Transverse colon (tissue), 4 donors: ENCODE results near the gene DNAJA3. TPM values are rescaled to one million over a fixed set of nuclear protein-coding genes. Genes with fewer than 3 reads are reported as not detected.

Experiments used
- DNase-seq: peaks from one replicate; pipeline ENCODE4 v3.0.0-alpha.2; 2019
- H3K27ac ChIP-seq, 4 donors: fragments of 200-600 bp; sonication (generic); 2 replicates each; pipeline ENCODE4 v1.5.1; 2016 to 2018; ENCODE audit warnings: inconsistent platforms in 4 of 4
- H3K27me3 ChIP-seq: fragments of 200-600 bp; sonication (generic); 2 replicates; pipeline ENCODE4 v1.5.1; 2017; ENCODE audit warnings: inconsistent platforms
- H3K36me3 ChIP-seq, 4 donors: fragments of 200-600 bp; sonication (generic); 2 replicates each; pipeline ENCODE4 v1.5.1; 2017 to 2019; ENCODE audit warnings: inconsistent platforms in 4 of 4
- H3K4me1 ChIP-seq, 4 donors: fragments of 200-600 bp; sonication (generic); 2 replicates each; pipeline ENCODE4 v1.5.1; 2017 to 2020; ENCODE audit warnings: inconsistent platforms in 4 of 4
- H3K4me3 ChIP-seq, 4 donors: fragments of 200-600 bp; sonication (generic); 1 replicate in 1 of 4; 2 replicates in 3 of 4; pipeline versions ENCODE4 v1.5.1 to v1.6.1; 2017 to 2019; ENCODE audit warnings: inconsistent platforms in 4 of 4
- H3K9me3 ChIP-seq, 2 donors: fragments of 200-600 bp; sonication (generic); 2 replicates each; pipeline ENCODE4 v1.5.1; 2017 to 2019; ENCODE audit warnings: inconsistent platforms in 2 of 2
- EP300 ChIP-seq: sonication (generic); formaldehyde crosslinking; IDR thresholded peaks from one replicate; pipeline ENCODE4 v1.6.1; 2017; ENCODE audit warnings: antibody characterized with exemption, low read depth
- POLR2A ChIP-seq: fragments of 450-650 bp; IDR thresholded peaks from one replicate; pipeline ENCODE4 v1.6.1; 2016; ENCODE audit warnings: antibody characterized with exemption, mild to moderate bottlenecking, moderate library complexity
- POLR2AphosphoS5 ChIP-seq, 3 donors: sonication (generic); formaldehyde crosslinking; IDR thresholded peaks; one replicate each; pipeline ENCODE4 v1.6.1; 2016; ENCODE audit warnings: antibody characterized with exemption in 3 of 3
- WGBS, 2 donors: methylation state at CpG; one replicate each; pipeline ENCODE4 v1.1.5; 2018; ENCODE audit warnings: low coverage in 1 of 2; 5-methylcytosine and 5-hydroxymethylcytosine counted together
- in situ Hi-C, 4 donors: fragments of 200-750 bp; cut with MboI; loops; one replicate each; pipeline versions ENCODE4 v1.15.0 to v1.15.1; 2017; ENCODE audit warnings: low sequenced_read_pairs in 3 of 4, low pct_ligation_motif_present in 1 of 4, low pct_unique_long_range_greater_than_20kb in 1 of 4
- intact Hi-C: fragments of 100-400 bp; cut with DNase I; formaldehyde crosslinking; loops from one replicate; pipeline ENCODE4 v1.15.1; 2023; ENCODE audit warnings: low total_unique reads
- total RNA-seq, 4 donors: library from RNA; depleted of rRNA; stranded (reverse); fragments of >200 nt; gene quantifications; one replicate each; pipeline ENCODE4 v1.1.0, GENCODE V29; 2016
- TF ChIP-seq, protein P1 (sequence below), 5 experiments: fragments of 200-600 bp in 3 of 5; fragments of 450-650 bp in 2 of 5; sonication (generic) in 3 of 5; IDR thresholded peaks; 1 replicate in 2 of 5; 2 replicates in 3 of 5; pipeline ENCODE4 v1.5.1; 2016 to 2017; ENCODE audit warnings: antibody characterized with exemption in 5 of 5, inconsistent platforms in 3 of 5, mild to moderate bottlenecking in 2 of 5, moderate library complexity in 1 of 5

DNAJA3 gene
- total RNA-seq, 4 donors from 2014 or later, result 49.0 to 126 (median 75.5) TPM

DNA sequence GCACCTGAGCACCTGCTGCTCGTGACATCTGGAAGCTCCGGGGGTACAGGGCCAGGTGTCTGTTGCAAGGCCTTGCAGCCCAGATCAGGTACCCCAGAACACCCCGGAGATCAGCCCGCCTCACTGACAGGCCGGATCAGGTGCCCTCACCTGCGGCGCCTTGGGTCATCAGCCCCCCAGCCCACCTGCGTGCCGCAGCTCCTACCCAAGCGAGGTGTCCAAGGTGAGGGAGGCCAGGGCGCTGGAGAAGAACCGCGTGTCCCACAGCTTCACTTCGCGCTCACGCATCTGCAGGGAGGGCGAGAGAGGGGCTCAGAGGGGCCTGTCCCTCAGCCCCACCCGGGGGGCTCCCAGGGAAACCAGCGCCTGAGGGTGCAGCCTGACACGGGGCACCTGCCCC, 37.9 kb upstream of the DNAJA3 start:
- Histone ChIP-seq H3K27ac (no peak overlapping the region), H3K9me3 (no peaks in the 10 kb centered on the region), H3K4me3 (no peak overlapping the region), H3K4me1 (peaks cover 2 to 10% (median 5%) of the 10 kb centered on the region in 4 donors), H3K36me3 (no peaks in the 10 kb centered on the region), H3K27me3 (no peaks in the 10 kb centered on the region)
- intact Hi-C loops (no loop called here), in situ Hi-C loops (no loop called here)
- no peak for DNase-seq
- 97% methylated on average over 20 of the region's 20 CpGs; no CpG with 5 or more reads in 1 of the 2 donors for WGBS, 2 donors
- TF ChIP-seq POLR2AphosphoS5 (IDR thresholded peaks at IDR 0.05) (no peak), POLR2A (no peak), EP300 (no peak)
- TF ChIP-seq, protein P1, sequence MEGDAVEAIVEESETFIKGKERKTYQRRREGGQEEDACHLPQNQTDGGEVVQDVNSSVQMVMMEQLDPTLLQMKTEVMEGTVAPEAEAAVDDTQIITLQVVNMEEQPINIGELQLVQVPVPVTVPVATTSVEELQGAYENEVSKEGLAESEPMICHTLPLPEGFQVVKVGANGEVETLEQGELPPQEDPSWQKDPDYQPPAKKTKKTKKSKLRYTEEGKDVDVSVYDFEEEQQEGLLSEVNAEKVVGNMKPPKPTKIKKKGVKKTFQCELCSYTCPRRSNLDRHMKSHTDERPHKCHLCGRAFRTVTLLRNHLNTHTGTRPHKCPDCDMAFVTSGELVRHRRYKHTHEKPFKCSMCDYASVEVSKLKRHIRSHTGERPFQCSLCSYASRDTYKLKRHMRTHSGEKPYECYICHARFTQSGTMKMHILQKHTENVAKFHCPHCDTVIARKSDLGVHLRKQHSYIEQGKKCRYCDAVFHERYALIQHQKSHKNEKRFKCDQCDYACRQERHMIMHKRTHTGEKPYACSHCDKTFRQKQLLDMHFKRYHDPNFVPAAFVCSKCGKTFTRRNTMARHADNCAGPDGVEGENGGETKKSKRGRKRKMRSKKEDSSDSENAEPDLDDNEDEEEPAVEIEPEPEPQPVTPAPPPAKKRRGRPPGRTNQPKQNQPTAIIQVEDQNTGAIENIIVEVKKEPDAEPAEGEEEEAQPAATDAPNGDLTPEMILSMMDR (IDR thresholded peaks at IDR 0.05), result no peak

DNA sequence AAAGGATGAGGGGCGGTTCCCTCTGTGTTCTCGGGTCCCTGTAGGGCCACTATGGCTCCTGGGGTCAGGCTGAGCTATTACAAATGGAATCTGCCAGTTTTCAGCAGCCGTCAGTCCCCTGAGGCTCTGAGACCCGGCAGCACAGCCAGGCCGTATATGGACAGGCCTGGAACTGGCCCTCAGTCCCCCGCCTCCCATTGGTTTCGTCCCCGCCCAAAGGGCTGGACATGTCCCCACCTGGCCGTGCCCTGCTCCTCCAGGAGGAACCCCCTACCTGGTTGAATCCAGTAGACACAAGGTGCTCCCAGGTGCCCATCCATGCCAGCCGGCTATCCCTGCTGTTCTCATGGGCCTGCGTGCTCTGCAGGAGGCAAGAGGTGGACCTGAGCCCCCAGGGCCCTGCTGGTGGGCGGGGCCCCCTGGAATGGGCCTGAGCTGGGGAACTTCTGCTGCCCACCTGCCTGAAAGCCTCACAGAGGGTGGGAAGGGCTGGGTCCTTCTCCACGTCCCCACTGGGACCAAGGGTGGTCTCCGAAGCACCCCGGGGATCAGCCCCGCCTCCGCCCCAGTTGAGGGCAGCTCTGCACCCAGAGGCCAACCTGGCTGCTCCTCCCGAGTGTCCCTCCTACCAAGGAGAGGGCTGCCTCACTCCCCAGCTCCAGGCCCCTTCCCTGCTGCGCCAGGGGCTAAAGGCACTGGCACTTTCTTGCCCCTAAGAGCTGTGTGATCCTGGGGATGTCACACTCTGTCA, 37.2 kb upstream of the DNAJA3 start:
- H3K4me1 ChIP-seq, result peaks cover 3 to 14% (median 7%) of the 10 kb centered on the region in 4 donors
- TF ChIP-seq POLR2A (no peak), POLR2AphosphoS5 (IDR thresholded peaks at IDR 0.05) (no peak), EP300 (no peak)
- TF ChIP-seq, protein P1 (IDR thresholded peaks at IDR 0.05), result no peak
- no peak for DNase-seq
- H3K4me3 ChIP-seq, result no peak overlapping the region
- no peaks in the 10 kb centered on the region for H3K9me3 ChIP-seq
- H3K27ac ChIP-seq, result peak overlapping the region in 3 of 4 donors; percentile 5 to 17 (median 6)
- intact Hi-C loops, result no loop called here
- H3K36me3 ChIP-seq, result no peaks in the 10 kb centered on the region
- in situ Hi-C loops, result no loop called here
- no peaks in the 10 kb centered on the region for H3K27me3 ChIP-seq
- 90% methylated on average over 19 of the region's 19 CpGs; no CpG with 5 or more reads in 1 of the 2 donors for WGBS, 2 donors

DNA sequence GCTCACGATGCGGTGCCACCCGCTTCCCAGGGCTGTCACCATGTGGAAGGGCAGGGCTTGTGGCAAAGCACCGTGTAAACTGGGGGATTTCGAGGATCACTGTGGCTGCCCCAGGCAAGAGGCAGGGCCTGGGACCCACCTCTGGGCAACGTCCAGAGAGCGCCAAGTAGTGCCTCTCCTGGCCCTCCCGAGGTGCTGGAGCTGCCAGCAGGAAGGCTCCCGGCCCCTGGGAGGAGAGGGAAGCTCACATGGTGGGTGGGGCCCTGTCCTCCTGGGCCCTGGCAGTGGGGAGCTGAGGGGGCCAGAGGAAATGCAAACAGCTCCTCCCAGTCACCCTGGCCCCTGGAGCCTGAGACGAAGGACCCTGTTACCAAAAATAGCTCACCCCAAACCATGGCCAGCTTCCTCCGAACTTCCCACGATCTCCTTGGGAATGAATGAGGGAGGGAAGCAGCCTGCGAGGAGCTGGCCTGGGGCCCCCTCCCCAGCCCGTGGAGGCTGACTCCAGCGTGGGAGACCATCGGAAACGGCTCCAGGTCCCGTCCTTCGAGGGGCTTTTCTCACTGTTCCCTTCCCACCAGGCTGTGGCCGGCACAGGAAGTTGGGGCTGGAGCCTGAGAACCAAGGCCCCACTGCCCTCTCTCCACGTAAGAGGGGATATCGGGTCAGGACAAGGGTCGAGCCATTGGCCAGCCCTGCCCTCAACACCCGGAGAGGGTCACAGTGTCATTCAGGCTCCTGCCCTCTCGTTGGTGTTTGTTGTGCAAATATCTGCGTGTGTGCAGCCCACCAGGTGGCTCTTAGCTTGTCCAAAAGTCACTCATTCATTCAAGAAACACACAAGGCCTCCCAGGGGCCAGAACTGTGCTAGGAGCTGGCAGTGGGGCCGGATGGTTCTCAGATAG, 36.4 kb upstream of the DNAJA3 start:
- H3K36me3 ChIP-seq, result no peaks in the 10 kb centered on the region
- no peaks in the 10 kb centered on the region for H3K27me3 ChIP-seq
- 73 to 84% methylated on average over 3 to 27 of the region's 27 CpGs for WGBS, 2 donors

More for the DNA sequence above, 36.4 kb upstream of the DNAJA3 start:
- H3K9me3 ChIP-seq, result no peaks in the 10 kb centered on the region
- no peak for DNase-seq
- no peak overlapping the region for H3K4me3 ChIP-seq
- H3K4me1 ChIP-seq, result peaks cover 3 to 14% (median 7%) of the 10 kb centered on the region in 4 donors
- intact Hi-C loops (no loop called here), in situ Hi-C loops (no loop called here)
- TF ChIP-seq POLR2AphosphoS5 (IDR thresholded peaks at IDR 0.05) (no peak), EP300 (no peak), POLR2A (no peak)
- TF ChIP-seq, protein P1 (IDR thresholded peaks at IDR 0.05), result no peak
- peak overlapping the region in 2 of 4 donors; percentile 5 to 17 for H3K27ac ChIP-seq
